SK-N-SH treated with all-trans-retinoic acid at 6 μM for 48 hours (cell line): Measurements from ENCODE around the gene MPI.

Source experiments
- ARNTL ChIP-seq: fragments of 450-650 bp; formaldehyde crosslinking; IDR thresholded peaks from 2 replicates; pipeline ENCODE4 v1.5.0; 2020; ENCODE audit warnings: low read depth, mild to moderate bottlenecking, moderate library complexity, borderline replicate concordance
- CREB5 ChIP-seq: fragments of 250-450 bp; sonication (Bioruptor Pico); IDR thresholded peaks from 2 replicates; pipeline ENCODE4 v1.5.1; 2020; ENCODE audit warnings: low read depth, mild to moderate bottlenecking, moderate library complexity
- CSDC2 ChIP-seq: fragments of 250-450 bp; sonication (Bioruptor Pico); IDR thresholded peaks from 2 replicates; pipeline ENCODE4 v1.5.0; 2020; ENCODE audit warnings: mild to moderate bottlenecking, moderate library complexity
- GLIS3 ChIP-seq: fragments of 250-450 bp; sonication (Bioruptor Pico); IDR thresholded peaks from 2 replicates; pipeline ENCODE4 v1.5.0; 2020; ENCODE audit warnings: mild to moderate bottlenecking, moderate library complexity
- OSR1 ChIP-seq: fragments of 250-450 bp; sonication (Bioruptor Pico); IDR thresholded peaks from 2 replicates; pipeline ENCODE4 v1.8.0; 2022; ENCODE audit warnings: moderate library complexity, mild to moderate bottlenecking, inconsistent platforms
- PATZ1 ChIP-seq: fragments of 250-450 bp; sonication (Bioruptor Pico); IDR thresholded peaks from 2 replicates; pipeline ENCODE4 v1.8.0; 2020; ENCODE audit warnings: mild to moderate bottlenecking, moderate library complexity, borderline replicate concordance
- PPARA ChIP-seq: fragments of 250-450 bp; sonication (Bioruptor Pico); IDR thresholded peaks from 2 replicates; pipeline ENCODE4 v1.5.0; 2020; ENCODE audit warnings: mild to moderate bottlenecking, borderline replicate concordance
- TOX ChIP-seq: fragments of 250-450 bp; sonication (Bioruptor Pico); IDR thresholded peaks from 2 replicates; pipeline ENCODE4 v1.8.0; 2021; ENCODE audit warnings: mild to moderate bottlenecking, moderate library complexity, borderline replicate concordance
- ZFP3 ChIP-seq: fragments of 250-450 bp; sonication (Bioruptor Pico); IDR thresholded peaks from 2 replicates; pipeline ENCODE4 v1.5.0; 2020; ENCODE audit warnings: mild to moderate bottlenecking, moderate library complexity
- ZFP30 ChIP-seq: fragments of 450-650 bp; formaldehyde crosslinking; IDR thresholded peaks from 2 replicates; pipeline ENCODE4 v1.5.0; 2022; ENCODE audit warnings: mild to moderate bottlenecking, moderate library complexity
- ZNF565 ChIP-seq: fragments of 450-650 bp; formaldehyde crosslinking; conservative IDR thresholded peaks from 2 replicates; pipeline ENCODE4 v1.5.0; 2020; ENCODE audit warnings: low read depth, mild to moderate bottlenecking, moderate library complexity

DNA sequence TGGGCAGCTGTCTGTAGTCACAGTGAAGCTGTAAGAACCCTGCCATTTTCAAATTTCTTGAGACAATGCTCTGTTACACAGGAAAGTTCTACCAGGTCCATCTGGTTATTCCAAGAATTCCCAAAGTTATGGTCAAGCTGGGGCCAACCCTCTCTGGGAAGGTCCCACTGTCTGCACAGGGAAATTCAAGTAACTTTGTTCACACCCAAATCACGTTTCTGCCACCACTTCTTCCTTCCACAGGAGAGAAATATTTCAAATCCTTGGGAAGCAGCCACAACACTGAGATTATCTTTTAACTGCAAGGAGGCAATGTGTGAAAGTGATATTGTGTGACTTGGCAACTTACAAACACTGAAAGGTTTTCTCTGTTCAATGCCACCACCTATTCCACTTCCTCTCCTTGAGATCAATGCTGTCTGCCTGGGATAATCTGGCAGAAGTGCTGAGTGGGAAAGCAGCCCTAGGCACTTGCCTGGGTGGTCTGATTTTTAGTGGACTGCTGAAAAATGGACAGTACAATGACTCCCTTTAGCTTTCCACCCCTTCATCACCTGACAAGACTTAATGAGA is 22.3 kb upstream of the MPI start:
- TF ChIP-seq ZFP3 (CRISPR knock-in tag) (no peak), ZNF565 (CRISPR knock-in tag) (no peak), ARNTL (no peak), ZFP30 (CRISPR knock-in tag) (no peak), GLIS3 (CRISPR knock-in tag) (no peak), CSDC2 (CRISPR knock-in tag) (no peak), TOX (no peak), CREB5 (CRISPR knock-in tag) (no peak), PATZ1 (CRISPR knock-in tag) (no peak), PPARA (CRISPR knock-in tag) (no peak), OSR1 (CRISPR knock-in tag) (no peak)
